ENCODE measurements around the gene ANKRD11.

GRCh38 chr16:89315271-89315670 lies 175.1 kb downstream of the ANKRD11 start:
- TF ChIP-seq CTCF (IDR thresholded peaks at IDR 0.05) = no peak
- TF ChIP-seq POLR2A (IDR thresholded peaks at IDR 0.05) = no peak
- TF ChIP-seq POLR2AphosphoS5 (IDR thresholded peaks at IDR 0.05) = no peak
